HG02943 (cell line): ENCODE data around the gene OR8G5.
"Not testable (repeated sequence)": the region's sequence is repeated elsewhere in the genome, so short reads cannot be mapped to it uniquely, and the experiment has no call there.

Experiments
- ATAC-seq: cut with Tn5 transposase; IDR thresholded peaks from one replicate; pipeline ENCODE4 v1.9.1; 2021; ENCODE audit warnings: mild to moderate bottlenecking, low read depth, moderate library complexity; ENCODE audit not compliant: unreplicated experiment

OR8G5 gene

GRCh38 chr11:124256076-124256475 lies at the start of gene OR8G5:
OR8G5 (plus strand) TSS chr11:124256376; CDS start chr11:124264932, 8,556 bp downstream.
- no peak for ATAC-seq

- ATAC-seq: no peak
These were observed 48.9 kb upstream of the OR8G5 start for GRCh38 chr11:124207102-124207792.

DNA sequence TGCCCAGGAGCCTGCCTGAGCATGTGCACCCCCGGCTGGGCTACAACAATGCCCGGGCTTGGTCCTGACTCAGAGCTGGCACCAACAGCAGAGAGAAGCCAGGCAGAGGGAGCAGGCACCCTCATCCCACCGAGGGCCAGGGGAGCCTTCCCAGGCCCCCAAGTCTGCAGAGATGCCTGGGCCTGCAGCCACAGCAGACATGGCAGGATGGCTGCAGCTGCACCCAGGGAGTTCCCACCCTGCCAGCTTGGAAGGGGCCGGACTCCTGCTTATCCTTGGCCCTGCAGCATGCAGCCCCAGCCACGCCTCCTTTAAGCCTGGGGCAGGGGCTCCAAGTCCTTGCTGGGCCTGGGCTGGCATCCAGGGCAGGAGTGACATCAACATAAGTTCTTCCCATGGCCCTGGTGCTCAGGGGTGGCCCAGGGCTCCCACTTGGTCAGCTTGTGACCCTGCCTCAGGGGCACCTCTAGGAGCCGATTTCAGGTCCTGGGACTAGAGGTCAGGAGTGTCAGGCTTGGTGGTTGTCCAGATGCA lies 46.3 kb upstream of the OR8G5 start:
- no peak for ATAC-seq

- no peak for ATAC-seq
These were observed 45.8 kb upstream of the OR8G5 start for GRCh38 chr11:124210421-124210820.

GRCh38 chr11:124211321-124211720 lies 44.9 kb upstream of the OR8G5 start:
- no peak for ATAC-seq

DNA sequence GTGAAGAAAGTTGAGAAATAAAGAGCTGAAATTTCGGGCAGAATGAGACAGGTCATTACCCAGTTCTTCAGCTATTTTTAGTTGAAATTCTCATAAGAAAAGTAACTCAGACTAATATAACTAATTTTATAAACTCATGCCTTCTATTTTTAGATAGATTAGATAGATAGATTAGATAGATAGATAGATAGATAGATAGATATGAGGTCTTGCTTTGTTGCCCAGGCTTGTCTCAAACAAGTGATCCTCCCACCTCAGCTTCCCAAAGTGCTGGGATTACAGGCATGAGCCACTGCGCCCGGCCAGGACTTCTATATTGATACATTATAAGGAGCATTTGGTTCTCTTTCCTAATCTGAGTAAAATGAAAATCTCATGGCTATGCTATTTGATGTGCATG lies 42.1 kb upstream of the OR8G5 start:
- ATAC-seq: no peak

- no peak for ATAC-seq
These were observed 37.0 kb upstream of the OR8G5 start for GRCh38 chr11:124219126-124219525.

DNA sequence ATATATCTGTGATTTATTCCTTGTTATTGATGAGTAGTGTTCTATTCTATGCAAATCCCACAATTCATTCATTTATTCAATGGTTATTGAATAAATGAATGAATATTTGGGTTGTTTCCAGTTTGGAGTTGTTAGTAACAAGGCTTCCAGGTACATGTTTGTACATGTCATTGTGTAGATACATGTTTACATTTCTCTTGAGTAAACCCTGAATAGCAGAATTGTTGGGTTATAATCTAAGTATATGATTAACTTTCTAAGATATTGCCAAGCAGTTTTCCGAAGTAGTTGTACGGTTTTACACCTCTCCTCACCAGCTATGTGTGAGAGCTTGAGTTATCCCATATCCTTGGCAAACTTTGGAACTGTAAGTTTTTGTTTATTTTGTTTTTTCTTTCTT lies 33.8 kb upstream of the OR8G5 start:
- ATAC-seq: no peak

GRCh38 chr11:124224618-124225423 lies 31.4 kb upstream of the OR8G5 start:
- not testable (repeated sequence) for ATAC-seq

GRCh38 chr11:124225471-124225870 lies 30.7 kb upstream of the OR8G5 start:
- ATAC-seq: no peak

DNA sequence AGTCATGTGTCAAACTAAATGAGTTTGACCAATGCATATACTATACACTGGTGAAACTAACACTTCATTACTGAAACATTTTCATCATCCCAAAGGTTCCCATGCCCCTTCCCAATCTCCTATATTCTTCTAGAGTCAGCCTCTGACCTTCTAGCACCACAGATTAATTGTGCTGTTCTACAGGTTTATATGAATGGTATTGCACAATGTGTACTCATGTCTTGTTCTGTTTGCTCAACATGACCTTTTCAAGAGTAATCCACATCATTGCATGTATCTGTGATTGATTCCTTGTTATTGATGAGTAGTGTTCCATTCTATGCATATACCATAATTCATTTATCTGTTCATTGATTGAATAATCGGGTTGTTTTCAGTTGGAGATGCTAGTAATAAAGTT lies 22.8 kb upstream of the OR8G5 start:
- ATAC-seq: no peak

GRCh38 chr11:124238512-124238911 lies 17.7 kb upstream of the OR8G5 start:
- no peak for ATAC-seq

- no peak for ATAC-seq
These were observed 15.4 kb upstream of the OR8G5 start, which contains the start of gene OR8G1 for GRCh38 chr11:124240621-124241397. OR8G1 (plus strand) TSS chr11:124241095; CDS start chr11:124249676, 8,581 bp downstream.

GRCh38 chr11:124249869-124250268 lies 6.3 kb upstream of the OR8G5 start:
- ATAC-seq: not testable (repeated sequence)

DNA sequence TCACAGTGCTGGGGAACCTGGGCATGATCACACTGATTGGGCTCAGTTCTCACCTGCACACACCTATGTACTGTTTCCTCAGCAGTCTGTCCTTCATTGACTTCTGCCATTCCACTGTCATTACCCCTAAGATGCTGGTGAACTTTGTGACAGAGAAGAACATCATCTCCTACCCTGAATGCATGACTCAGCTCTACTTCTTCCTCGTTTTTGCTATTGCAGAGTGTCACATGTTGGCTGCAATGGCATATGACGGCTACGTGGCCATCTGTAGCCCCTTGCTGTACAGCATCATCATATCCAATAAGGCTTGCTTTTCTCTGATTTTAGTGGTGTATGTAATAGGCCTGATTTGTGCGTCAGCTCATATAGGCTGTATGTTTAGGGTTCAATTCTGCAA lies 8.9 kb downstream of the OR8G5 start:
- ATAC-seq: not testable (repeated sequence)

DNA sequence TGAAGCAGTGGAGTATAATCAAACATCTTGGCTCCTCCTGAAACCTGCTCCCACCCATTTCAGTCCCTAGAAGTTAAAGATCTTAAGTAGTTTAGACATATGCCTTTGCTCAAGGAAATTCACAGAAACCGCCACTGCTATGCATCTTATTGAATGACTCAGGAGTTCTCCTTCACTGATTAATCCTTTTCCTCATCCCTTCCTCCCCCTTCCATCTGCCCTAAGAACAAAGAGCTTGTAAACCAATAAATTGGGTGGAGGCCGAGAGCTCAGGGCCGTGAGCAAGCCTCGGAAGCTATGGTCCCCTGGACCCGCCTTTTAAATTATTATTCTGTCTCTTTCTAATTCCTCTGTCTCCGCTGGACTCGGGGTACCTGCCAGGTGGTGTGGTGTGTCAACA lies 14.7 kb downstream of the OR8G5 start:
- not testable (repeated sequence) for ATAC-seq

- no peak for ATAC-seq
These were observed 17.8 kb downstream of the OR8G5 start for GRCh38 chr11:124274000-124274399.

DNA sequence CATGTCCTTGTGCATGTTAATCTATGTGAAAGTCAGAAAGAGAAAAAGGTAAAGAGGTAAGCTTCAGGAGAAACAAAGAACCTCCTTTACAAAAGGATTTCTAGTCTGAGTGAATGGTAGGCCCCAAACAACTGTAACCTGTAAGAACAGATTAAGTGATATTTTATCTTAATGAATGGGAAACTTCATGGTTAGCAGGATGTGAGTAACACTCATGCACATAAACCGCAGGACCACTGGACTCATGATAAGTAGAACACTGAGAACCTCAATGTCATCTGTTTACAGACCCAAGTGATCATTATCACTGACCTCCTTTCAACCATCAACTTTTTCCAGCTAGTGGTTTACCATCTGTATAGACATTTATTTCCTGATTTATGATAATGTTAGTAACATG lies 19.9 kb downstream of the OR8G5 start:
- no peak for ATAC-seq

DNA sequence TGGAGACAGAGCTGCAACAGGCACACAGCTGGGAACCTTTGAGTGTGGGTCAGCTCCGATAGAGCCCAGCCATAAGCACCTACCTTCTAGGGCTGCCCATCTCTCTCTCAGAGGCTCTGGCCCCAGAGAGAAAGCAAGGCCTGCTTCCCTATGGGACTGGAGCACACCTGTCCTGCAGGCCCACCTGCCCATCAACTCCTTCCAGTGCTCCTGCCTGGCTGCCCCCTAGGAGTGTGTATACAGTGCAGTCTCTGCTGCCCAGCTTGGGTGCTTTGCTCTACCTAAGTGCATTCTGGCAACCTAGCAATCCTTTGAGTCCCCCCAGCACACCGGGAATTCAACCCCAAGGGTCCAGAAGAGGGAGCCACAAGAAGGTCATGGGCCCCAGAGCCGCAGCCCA lies 21.0 kb downstream of the OR8G5 start:
- ATAC-seq: no peak

DNA sequence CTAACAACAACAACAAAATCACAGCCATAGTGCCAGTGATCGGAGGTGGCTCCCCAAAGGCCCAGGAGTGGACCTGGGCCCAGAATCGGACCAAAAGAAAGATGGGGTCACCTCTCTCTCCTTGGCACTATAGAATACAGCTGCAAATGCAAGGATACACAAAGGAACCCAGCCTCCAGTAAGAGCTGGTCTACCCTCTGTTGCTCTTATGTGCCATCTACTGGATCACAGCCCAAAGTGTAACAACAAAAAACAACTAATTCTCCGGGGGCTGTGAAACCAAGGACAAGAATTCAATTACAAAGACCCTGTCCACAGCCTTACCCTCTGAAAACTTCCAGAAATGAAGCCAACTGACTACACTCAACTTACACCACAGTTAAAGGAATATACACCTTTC lies 21.6 kb downstream of the OR8G5 start:
- ATAC-seq: no peak

GRCh38 chr11:124278261-124278660 lies 22.1 kb downstream of the OR8G5 start:
- no peak for ATAC-seq
